K562 (cell line): Measurements from ENCODE around the gene ANXA3. TPM values are rescaled to one million over a fixed set of nuclear protein-coding genes. Genes with fewer than 3 reads are reported as not detected.

ENCODE experiments used
- BRF2 ChIP-seq: IDR thresholded peaks from 3 replicates; pipeline ENCODE4 v1.6.1; 2011; ENCODE audit warnings: borderline replicate concordance, mild to moderate bottlenecking; ENCODE audit not compliant: insufficient read length, insufficient read depth
- E2F1 ChIP-seq: sonication (generic); formaldehyde crosslinking; IDR thresholded peaks from 2 replicates; pipeline ENCODE4 v1.8.1; 2023; ENCODE audit warnings: mild to moderate bottlenecking, missing genetic modification reagents, moderate library complexity
- E2F3 ChIP-seq: fragments of 250-450 bp; sonication (Bioruptor Pico); IDR thresholded peaks from 2 replicates; pipeline ENCODE4 v1.4.0; 2020; ENCODE audit warnings: mild to moderate bottlenecking
- ELF4 ChIP-seq: fragments of 450-650 bp; formaldehyde crosslinking; IDR thresholded peaks from 2 replicates; pipeline ENCODE4 v1.4.0; 2022; ENCODE audit warnings: missing genetic modification characterization
- EP300 ChIP-seq: IDR thresholded peaks from 2 replicates; pipeline ENCODE4 v1.6.1; 2012; ENCODE audit warnings: low read length, improper control_type of control experiment
- FOXJ2 ChIP-seq: fragments of 200-800 bp; sonication (Bioruptor generic); IDR thresholded peaks from 2 replicates; pipeline ENCODE4 v1.6.1; 2016; ENCODE audit warnings: missing genetic modification characterization, missing compliant biosample characterization
- FOXM1 ChIP-seq, 2 experiments: fragments of 450-650 bp in 1 of 2; sonication (generic) in 1 of 2; formaldehyde crosslinking in 1 of 2; IDR thresholded peaks; 2 replicates each; pipeline versions ENCODE4 v1.6.1 to v1.9.0; 2017 to 2022; ENCODE audit warnings: low read depth in 2 of 2, mild to moderate bottlenecking in 2 of 2, missing genetic modification reagents in 1 of 2, moderate library complexity in 1 of 2
- FOXP4 ChIP-seq: sonication (generic); formaldehyde crosslinking; IDR thresholded peaks from 2 replicates; pipeline ENCODE4 v1.8.0; 2022; ENCODE audit warnings: mild to moderate bottlenecking, missing genetic modification reagents, borderline replicate concordance
- JUN ChIP-seq, 2 experiments: sonication (generic) in 1 of 2; formaldehyde crosslinking in 1 of 2; IDR thresholded peaks; 2 replicates each; pipeline versions ENCODE4 v1.6.1 to v1.8.0; 2012 to 2022; ENCODE audit warnings: borderline replicate concordance in 2 of 2, mild to moderate bottlenecking in 2 of 2, improper control_type of control experiment in 1 of 2, low read depth in 1 of 2, low read length in 1 of 2, missing genetic modification reagents in 1 of 2
- NBN ChIP-seq: fragments of 450-650 bp; IDR thresholded peaks from 2 replicates; pipeline ENCODE4 v1.6.1; 2016; ENCODE audit warnings: low read depth, mild to moderate bottlenecking
- PURB ChIP-seq: sonication (generic); formaldehyde crosslinking; IDR thresholded peaks from 2 replicates; pipeline ENCODE4 v1.9.0; 2021; ENCODE audit warnings: low read depth, mild to moderate bottlenecking, missing genetic modification reagents
- RBFOX2 ChIP-seq: fragments of 200-400 bp; formaldehyde crosslinking; IDR thresholded peaks from 2 replicates; pipeline ENCODE4 v1.6.1; 2017; ENCODE audit warnings: low read depth, mild to moderate bottlenecking, low read length, moderate library complexity
- SMARCC2 ChIP-seq: fragments of 450-650 bp; IDR thresholded peaks from 2 replicates; pipeline ENCODE4 v1.6.1; 2017; ENCODE audit warnings: antibody characterized with exemption, moderate library complexity, mild to moderate bottlenecking, low read depth
- SNIP1 ChIP-seq: fragments of 450-650 bp; IDR thresholded peaks from 2 replicates; pipeline ENCODE4 v1.7.1; 2017; ENCODE audit warnings: low read depth, mild to moderate bottlenecking
- SPI1 ChIP-seq: IDR thresholded peaks from 2 replicates; pipeline ENCODE4 v1.6.1; 2011; ENCODE audit warnings: low read depth, low read length, control low read depth, borderline replicate concordance
- TCF7 ChIP-seq: sonication (generic); IDR thresholded peaks from 2 replicates; pipeline ENCODE4 v1.6.1; 2016; ENCODE audit warnings: antibody characterized with exemption, borderline replicate concordance
- TSC22D4 ChIP-seq: fragments of 450-650 bp; IDR thresholded peaks from 2 replicates; pipeline ENCODE4 v1.6.1; 2016; ENCODE audit warnings: missing genetic modification characterization, missing biosample characterization, control low read depth
- VEZF1 ChIP-seq: fragments of 200-800 bp; sonication (Bioruptor generic); IDR thresholded peaks from 2 replicates; pipeline ENCODE4 v1.6.1; 2017; ENCODE audit warnings: missing genetic modification characterization, missing compliant biosample characterization
- ZNF316 ChIP-seq: fragments of 450-650 bp; IDR thresholded peaks from 2 replicates; pipeline ENCODE4 v1.6.1; 2016
- ZNF655 ChIP-seq: fragments of 250-450 bp; sonication (Bioruptor Pico); IDR thresholded peaks from 2 replicates; pipeline ENCODE4 v1.5.0; 2021
- ZNF79 ChIP-seq: fragments of 250-450 bp; sonication (Bioruptor Pico); IDR thresholded peaks from 2 replicates; pipeline ENCODE4 v1.4.0; 2020; ENCODE audit warnings: low read depth, mild to moderate bottlenecking, moderate library complexity
- polyA plus RNA-seq, 8 experiments: library from polyadenylated mRNA; depleted of rRNA in 4 of 8; stranded (reverse) in 5 of 8; unstranded in 3 of 8; fragments of >200 nt; fragmentation: Nextera tagmentation in 2 of 8; fragmentation: Illumina TruSeq in 1 of 8; extraction: Ambion mirVana in 2 of 8; extraction: Trizol in 1 of 8; gene quantifications; 2 replicates each; pipeline versions ENCODE4 v1.2.1 to v1.2.3, GENCODE V29; 2011 to 2014; ENCODE audit warnings: inconsistent platforms in 1 of 8, missing spikeins in 1 of 8
- total RNA-seq, 7 experiments: library from RNA; depleted of rRNA in 6 of 7; stranded (reverse); fragments of >200 nt in 6 of 7; fragmentation: Illumina TruSeq in 2 of 7; extraction: Trizol in 2 of 7; gene quantifications; 2 replicates each; pipeline versions ENCODE4 v1.2.1 to v1.2.3, GENCODE V29; 2011 to 2021; ENCODE audit warnings: low replicate concordance in 1 of 7

The ANXA3 gene
- total and polyA plus RNA-seq, 9 of the 15 experiments (the other 6 are each of a cell fraction or from before 2014, with no cell fraction given) = 6.3 to 15.5 (median 9.8) TPM

- TF ChIP-seq VEZF1 (CRISPR knock-in tag) (no peak; the same call in 1 of the 2 replicates), ZNF316 (no peak), RBFOX2 (no peak), ZNF655 (no peak), TSC22D4 (tag) (no peak), EP300 (peak; percentile 66), JUN (IDR thresholded peaks at IDR 0.05; ENCODE audit: borderline replicate concordance, low read depth, low read length) (no peak), JUN (CRISPR knock-in tag; IDR thresholded peaks at IDR 0.05; ENCODE audit: borderline replicate concordance) (no peak), E2F1 (CRISPR knock-in tag) (no peak), ZNF79 (CRISPR knock-in tag) (no peak), FOXP4 (CRISPR knock-in tag) (no peak), TCF7 (no peak), NBN (no peak; the same call in 1 of the 2 replicates), SPI1 (no peak), FOXM1 (IDR thresholded peaks at IDR 0.05; ENCODE audit: low read depth) (no peak; the same call in 1 of the 2 replicates), FOXM1 (CRISPR knock-in tag; IDR thresholded peaks at IDR 0.05; ENCODE audit: low read depth) (no peak), FOXJ2 (tag) (no peak), PURB (CRISPR knock-in tag) (no peak), E2F3 (no peak), SNIP1 (no peak), BRF2 (no peak), ELF4 (CRISPR knock-in tag) (no peak), SMARCC2 (no peak)
Observed at GRCh38 chr4:78629991-78630541, 78.5 kb downstream of the ANXA3 start (continued).
